HL-60 (cell line): ENCODE measurements around the gene PXK.

ENCODE experiments used
- DNase-seq, 2 experiments: peaks; one replicate each; pipeline ENCODE4 v3.0.0-alpha.2; 2010 to 2020; ENCODE audit warnings: low read depth in 1 of 2, low spot score in 1 of 2
- H3K27ac ChIP-seq: fragments of 250-450 bp; sonication (Bioruptor Pico); replicated peaks from 2 replicates; pipeline ENCODE4 v1.5.1; 2020; ENCODE audit warnings: mild to moderate bottlenecking, moderate library complexity
- H3K27me3 ChIP-seq: fragments of 250-450 bp; sonication (Bioruptor Pico); 2 replicates; pipeline ENCODE4 v1.5.1; 2021; ENCODE audit warnings: mild to moderate bottlenecking, moderate library complexity; ENCODE audit not compliant: insufficient read depth, poor library complexity, severe bottlenecking
- H3K4me3 ChIP-seq: replicated peaks from 2 replicates; pipeline ENCODE4 v1.5.1; 2011; ENCODE audit warnings: mild to moderate bottlenecking, control low read depth, low read length; ENCODE audit not compliant: insufficient read depth
- CTCF ChIP-seq: IDR thresholded peaks from one replicate; pipeline ENCODE4 v1.5.1; 2011; ENCODE audit warnings: low read length, control low read depth, inconsistent platforms; ENCODE audit not compliant: insufficient read depth
- GABPA ChIP-seq: IDR thresholded peaks from 2 replicates; pipeline ENCODE4 v1.6.1; 2012; ENCODE audit warnings: low read depth
- POLR2AphosphoS5 ChIP-seq: IDR thresholded peaks from 2 replicates; pipeline ENCODE4 v1.6.1; 2012; ENCODE audit warnings: low read depth
- REST ChIP-seq: IDR thresholded peaks from 2 replicates; pipeline ENCODE4 v1.6.1; 2012; ENCODE audit warnings: low read depth; ENCODE audit not compliant: insufficient replicate concordance
- SPI1 ChIP-seq: IDR thresholded peaks from 2 replicates; pipeline ENCODE4 v1.6.1; 2012; ENCODE audit warnings: low read depth, mild to moderate bottlenecking, borderline replicate concordance

The PXK gene

GRCh38 chr3:58345457-58345856, 12.8 kb downstream of the PXK start:
- DNase-seq: no peak
- Histone ChIP-seq H3K4me3 (no peak overlapping the region), H3K27ac (peak overlapping the region; percentile 55), H3K27me3 (no peaks in the 10 kb centered on the region)
- no peak for TF ChIP-seq REST
- TF ChIP-seq POLR2AphosphoS5: no peak
- no peak for TF ChIP-seq GABPA
- TF ChIP-seq CTCF: no peak
- no peak for TF ChIP-seq SPI1

GRCh38 chr3:58346368-58346767, 13.7 kb downstream of the PXK start:
- Histone ChIP-seq H3K27me3 (no peaks in the 10 kb centered on the region), H3K4me3 (no peak overlapping the region), H3K27ac (peak overlapping the region; percentile 55)
- TF ChIP-seq POLR2AphosphoS5 (no peak), SPI1 (no peak), CTCF (no peak), GABPA (no peak), REST (no peak)
- DNase-seq: no peak

- TF ChIP-seq POLR2AphosphoS5 (no peak), REST (no peak), CTCF (no peak), SPI1 (no peak), GABPA (no peak)
- no peak for DNase-seq
- Histone ChIP-seq H3K27ac (peak overlapping the region; percentile 98), H3K4me3 (no peak overlapping the region), H3K27me3 (no peaks in the 10 kb centered on the region)
These were observed 15.3 kb downstream of the PXK start for GRCh38 chr3:58347984-58348383.
